ENCODE data around the gene FER1L5.
"Not testable (repeated sequence)": the region's sequence is repeated elsewhere in the genome, so short reads cannot be mapped to it uniquely, and the experiment has no call there.

The FER1L5 gene

DNA sequence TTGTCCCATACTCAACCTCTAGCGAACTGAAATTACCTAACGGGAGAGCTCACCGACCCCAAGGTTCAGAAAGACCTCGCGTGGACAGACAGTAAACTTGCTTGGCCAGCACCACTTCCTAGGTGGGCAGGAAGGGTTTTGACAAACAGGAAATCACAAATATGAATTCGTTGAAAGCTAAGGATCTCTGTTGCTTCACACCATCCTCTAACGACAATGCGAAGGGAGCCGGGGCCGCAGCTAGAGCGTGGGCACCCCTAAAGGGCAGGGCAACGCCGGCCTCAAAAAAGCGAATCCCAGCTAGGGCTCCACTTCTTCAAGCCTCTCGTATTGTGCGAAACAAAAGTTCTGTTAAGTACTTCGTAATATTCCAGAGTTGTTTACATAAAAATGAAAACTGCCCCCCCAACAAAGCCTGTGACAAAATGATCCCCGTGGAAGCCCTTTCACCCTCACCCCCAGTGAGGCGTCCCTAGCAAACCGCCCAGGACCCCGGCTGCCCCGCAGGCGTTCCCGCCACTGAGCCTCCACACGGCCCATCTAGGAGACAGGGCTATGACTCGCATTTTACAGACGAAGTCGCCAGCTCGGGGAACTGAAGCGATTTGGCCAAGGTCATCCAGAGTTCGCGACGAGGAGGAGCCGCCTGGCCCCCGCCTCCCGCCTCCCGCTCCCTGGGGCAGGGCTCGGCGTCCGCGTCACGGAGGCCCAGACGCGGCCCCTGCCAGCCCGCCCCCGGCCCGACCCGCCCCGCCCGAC lies 5.0 kb upstream of the FER1L5 start:
- DNase-seq = peak; percentile 70

DNA sequence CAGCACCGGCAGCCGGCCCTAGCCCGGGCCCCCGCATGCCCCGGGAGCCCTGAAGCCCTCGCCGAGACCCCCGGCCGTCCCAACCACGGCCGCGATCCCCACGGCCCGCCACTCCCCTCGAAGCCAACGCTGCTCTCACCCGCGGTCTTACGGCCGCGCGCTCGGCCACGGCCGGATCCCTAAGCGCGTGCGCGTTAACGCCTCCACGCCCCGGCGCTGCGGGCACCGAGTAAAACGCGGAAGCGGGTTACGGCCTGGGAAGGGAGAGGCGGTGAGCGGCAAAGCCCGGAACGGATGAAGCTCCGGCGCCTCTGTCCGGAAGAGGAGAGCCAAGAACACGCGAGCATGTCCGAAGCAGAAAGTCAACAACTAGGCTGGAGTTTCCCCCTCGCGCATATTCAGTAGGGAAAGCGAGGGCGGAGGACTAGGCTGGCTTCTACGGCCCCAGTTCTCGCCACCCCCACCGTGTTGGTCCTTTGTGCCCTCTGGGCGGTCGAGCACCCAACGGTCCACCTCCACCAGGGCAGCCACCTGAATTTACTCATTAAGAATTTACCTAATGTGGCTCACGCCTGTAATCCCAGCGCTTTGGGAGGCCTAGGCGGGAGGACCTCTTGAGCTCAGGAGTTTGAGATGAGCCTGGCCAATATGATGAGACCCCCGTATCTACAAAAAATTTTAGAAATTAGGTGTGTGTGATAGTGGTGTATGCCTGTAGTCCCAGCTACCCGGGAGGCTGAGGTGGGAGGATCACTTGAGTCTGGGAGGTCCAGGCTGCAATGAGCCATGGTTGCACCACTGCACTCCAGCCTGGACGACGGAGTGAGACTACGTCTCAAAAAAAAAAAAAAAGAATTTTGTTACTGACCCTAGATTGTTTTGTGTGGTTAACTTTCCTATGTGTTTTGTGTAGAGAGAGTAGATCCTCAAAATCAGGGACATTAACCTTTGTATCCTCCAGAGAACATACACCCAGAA lies 4.1 kb upstream of the FER1L5 start, which contains the start of gene KANSL3:
Gene KANSL3 (minus strand): TSS at position 169 of the 978 bp plus-strand sequence. CDS start 1,177 bp downstream, outside the sequence.
- peak; percentile 88 for DNase-seq

DNA sequence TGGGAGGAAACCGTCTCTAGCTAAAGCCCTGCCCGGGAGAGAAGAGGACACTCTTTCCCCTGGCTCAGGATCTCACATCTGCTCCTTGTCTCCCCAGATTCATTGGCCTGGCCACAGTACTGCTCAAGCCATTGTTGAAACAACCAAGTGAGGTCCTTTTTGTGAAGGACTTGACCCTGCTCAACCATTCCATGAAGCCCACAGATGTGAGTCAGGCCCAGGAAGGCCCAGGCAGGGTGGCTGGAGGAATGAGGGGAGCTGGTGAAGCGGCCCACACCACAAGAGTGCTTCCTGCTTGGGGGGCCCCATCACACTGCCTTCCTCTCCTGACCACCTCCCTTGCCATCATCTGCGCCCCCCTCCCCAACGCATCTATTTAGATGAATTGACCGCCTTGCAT lies 5.1 kb downstream of the FER1L5 start:
- DNase-seq = no peak

DNA sequence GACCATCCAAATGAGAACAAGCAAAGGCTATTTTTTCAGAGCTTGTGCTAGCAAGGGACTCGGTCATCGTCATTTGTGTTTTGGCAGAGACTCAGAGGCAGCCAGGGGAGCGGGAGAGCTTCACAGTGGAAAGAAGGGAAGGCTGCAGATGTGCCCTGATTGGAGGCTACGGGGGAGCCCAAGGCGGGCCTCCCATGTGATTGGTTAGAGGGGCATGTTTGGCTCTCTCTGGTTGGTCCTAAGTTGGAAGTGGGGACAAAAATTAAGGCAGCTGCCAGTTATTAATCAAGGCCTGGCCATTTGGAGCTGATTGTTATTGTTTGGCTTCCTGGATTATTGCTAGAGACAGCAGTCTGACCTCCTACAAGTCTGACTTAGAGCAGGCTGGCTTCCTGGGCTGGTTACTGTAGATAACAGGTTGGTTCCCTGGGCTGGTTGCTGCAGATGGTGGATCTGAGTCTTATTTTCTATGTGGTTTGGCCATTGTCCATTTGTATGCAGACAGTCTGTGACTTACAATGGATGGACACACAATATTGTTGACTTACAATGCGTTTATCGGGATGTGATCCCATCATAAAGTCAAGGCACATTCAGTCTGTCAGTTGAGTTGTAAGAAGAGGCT lies 5.9 kb downstream of the FER1L5 start:
- no peak for DNase-seq

DNA sequence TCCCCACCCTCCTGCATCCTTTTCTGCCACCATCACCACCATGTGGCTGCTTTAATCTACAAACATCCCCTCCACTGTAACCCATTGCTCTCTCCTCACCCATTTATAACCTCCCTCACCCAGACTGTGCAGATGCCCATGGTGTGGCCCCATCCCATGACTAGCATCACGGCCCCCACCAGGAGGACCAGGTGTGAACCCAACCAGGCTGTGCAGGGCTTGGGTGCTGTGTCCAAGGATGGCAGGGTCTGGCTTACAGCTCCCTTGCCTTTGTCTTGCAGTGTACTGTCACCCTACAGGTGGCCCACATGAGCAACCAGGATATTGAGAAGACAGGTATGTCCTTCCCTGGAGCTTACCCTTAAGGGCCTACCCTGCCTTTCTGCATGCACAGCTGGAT lies 6.8 kb downstream of the FER1L5 start:
- DNase-seq = no peak

DNA sequence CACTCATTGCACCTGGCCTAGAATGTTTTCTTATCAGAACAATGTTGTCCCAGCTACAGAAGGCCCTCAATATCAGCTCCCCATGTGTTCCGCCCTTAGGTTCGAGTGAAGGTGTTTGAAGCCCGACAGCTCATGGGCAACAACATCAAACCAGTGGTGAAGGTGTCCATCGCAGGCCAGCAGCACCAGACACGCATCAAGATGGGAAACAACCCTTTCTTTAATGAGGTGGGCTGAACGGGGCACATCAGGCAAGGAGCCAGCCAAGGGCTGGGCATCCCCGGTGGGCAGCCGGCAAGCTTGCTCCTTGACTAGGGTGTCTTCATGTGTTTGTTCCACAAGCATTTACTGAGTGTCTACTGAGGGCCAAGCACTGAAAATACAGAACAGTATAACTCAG lies 9.2 kb downstream of the FER1L5 start:
- no peak for DNase-seq

DNA sequence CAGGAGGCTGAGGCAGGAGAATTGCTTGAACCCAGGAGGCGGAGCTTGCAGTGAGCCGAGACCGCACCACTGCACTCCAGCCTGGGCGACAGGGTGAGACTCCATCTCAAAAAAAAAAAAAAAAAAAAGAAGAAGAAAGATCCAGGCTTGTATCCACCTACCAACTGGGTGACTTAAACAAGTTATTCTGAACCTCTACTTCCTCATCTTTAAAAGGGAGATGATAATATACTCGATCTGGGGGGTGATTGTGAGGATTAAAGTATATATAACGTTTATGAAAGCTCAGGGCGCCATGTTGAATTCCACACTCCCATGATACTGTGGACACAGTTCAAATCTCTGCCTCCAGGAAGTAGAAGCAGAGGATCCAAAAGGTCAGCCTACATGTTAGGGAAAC lies 12.2 kb downstream of the FER1L5 start:
- not testable (repeated sequence) for DNase-seq

DNA sequence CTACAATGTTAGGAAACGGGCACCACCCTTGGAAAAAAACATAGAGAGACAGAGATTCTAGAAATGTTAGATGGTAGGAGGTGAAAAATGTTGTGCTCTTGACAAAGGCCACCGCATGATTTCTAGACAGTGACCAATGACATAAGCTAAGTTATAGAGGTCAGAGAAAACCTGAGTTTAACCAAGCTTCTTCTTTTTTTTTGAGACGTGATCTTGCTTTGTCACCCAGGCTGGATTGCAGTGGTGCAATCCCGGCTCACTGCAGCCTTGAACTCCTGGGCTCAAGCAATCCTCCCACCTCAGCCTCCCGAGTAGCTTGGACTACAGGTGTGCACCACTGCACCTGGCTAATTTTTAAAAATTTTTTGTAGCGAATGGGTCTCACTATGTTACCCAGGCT lies 13.0 kb downstream of the FER1L5 start:
- no peak for DNase-seq

DNA sequence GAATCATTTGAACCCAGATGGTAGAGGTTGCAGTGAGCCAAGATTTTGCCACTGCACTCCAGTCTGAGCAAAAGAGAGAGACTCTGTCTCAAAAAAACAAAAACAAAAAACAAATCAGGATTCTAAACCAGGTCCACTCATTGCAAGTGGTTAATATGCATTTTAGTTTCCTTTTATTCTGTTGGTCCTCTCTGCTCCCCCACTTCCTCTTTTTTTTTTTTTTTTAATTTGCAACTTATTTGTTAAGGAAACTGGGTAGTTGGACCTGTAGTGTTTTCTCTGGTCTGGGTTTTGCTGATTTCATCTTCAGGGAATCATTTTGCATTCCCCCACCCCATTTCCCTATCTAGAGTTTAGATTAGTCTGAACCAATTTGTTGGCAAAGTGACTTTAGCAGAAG lies 14.0 kb downstream of the FER1L5 start:
- no peak for DNase-seq

DNA sequence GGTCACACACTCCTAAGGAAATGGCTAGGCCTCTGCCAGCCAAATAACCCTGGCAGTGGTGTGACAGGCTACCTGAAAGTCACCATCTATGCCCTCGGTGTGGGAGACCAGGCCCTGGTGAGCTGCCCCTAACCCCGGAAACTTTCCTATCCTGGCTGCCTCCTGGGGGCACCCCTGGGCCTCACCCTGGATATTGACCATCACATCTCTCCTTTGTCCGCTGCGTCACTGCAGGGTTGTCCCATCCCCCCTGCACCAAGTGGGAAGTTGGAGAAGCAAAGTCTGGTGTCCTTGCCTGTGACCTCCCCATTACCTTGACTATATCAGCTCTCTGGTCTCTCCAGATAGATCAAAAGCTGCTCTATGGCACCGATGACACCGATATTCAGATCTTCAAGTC lies 18.8 kb downstream of the FER1L5 start:
- no peak for DNase-seq

DNA sequence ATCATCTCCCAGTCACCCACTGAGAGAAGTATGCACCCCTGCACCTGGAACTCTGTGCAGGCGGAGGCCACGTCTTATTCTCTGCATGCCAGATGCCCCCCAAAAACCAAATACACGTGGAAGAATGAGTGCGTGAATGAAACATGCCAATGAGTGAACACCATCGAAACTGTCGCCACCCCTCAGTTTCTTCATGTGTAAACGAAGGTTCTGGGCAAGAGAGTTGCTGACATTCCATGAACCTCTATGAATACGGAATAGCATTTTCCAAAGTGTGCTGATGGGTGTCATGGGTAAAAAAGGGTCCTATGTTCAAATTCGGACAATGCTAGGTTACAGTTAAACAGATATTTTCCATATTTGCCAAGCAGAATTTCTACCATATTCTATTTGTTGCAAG lies 19.8 kb downstream of the FER1L5 start:
- DNase-seq = no peak

DNA sequence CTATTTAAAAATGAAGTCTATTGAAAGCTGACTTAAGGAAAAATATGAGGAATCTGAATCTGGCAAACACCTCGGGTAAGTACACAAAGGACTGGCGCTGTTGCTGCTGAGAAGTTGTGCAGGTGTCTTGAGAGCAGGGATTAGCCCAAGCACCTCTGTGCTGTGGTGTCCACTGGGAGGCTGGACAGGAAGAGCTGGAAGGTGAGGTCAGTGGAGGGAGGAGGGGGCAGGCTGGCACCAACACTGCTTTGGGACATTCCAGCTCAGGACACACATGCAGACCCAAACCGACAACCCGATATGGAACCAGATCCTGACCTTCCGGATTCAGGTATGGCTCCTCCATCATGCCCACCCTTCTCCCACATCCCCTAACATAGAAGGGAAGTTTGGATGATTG lies 20.6 kb downstream of the FER1L5 start:
- no peak for DNase-seq

DNA sequence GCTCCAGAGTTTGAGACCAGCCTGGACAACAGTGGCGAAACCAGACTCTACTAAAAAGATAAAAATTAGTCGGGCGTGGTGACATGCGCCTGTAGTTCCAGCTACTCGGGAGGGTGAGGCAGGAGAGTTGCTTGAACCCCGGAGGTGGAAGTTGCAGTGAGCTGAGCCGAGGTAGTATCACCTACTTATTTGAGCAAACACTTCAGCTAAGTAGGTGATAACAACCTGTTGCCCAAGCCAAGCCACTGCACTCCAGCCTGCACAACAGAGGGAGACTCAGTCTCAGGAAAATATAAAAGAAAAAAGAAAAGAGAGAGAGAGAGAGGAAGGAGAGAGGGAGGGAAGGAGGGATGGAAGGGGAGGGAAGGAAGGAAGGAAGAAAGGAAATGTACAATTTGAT lies 21.3 kb downstream of the FER1L5 start:
- no peak for DNase-seq

DNA sequence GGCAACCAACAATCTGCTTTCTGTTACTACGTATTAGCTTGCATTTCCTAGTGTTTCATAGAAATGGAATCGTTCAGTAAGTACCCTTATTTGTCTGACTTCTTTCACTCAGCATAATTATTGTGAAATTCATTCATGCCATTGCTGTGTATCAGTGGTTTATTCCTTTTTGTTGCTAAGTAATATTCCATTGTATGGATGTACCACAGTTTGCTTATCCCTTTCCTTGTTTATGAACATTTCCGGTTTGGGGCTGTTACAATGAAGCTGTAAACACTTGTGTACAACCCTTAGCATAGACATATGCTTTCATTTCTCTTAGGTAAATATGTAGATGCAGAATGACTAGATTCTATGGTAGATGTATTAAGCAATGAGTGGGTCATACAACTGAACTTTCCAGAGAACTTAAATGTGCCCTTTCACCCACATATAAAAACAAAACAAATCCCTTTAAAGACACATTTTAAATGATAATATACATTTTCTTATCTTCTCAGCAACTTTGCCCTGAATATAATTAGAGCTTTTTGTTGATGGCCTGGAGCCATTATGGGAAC lies 21.9 kb downstream of the FER1L5 start:
- DNase-seq = no peak

DNA sequence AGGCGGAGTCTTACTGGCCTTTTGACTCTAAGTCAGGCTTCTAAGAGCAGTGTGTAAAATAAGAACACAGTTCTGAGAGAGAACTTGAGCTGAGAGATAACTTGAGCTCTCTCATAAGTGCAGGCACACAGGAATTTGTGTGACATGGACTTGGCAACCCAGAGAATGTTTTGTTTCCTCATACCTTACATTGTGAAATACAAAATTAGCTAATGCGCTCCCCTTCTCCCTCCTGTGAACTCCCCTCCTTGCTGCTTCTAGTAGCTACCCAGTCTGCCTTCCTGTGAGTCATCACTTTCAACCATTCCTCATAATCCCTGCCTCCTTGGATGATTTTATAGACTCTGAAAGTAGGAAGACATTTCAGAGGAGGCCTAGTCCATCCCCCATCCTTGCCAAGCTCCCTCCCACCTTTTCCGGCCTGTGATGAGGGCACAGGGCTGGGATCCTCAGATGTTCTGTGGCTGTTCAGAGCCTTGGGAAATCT lies 22.6 kb downstream of the FER1L5 start:
- no peak for DNase-seq

DNA sequence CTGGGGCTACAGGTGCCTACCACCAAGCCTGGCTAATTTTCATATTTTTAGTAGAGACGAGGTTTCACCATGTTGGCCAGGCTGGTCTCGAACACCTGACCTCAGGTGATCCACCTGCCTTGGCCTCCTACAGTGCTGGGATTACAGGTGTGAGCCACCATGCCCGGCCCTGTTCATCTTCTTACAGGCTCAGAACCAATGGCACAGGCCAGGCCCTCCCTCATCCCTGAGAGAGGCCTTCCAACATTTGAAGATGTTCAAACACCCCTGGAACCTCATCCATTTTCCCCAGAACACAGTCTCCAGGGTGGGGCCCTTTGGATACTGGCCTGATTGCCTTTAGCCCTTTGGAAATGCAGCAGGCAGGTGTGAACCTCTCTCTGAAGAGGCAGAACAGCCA lies 23.2 kb downstream of the FER1L5 start:
- not testable (repeated sequence) for DNase-seq

DNA sequence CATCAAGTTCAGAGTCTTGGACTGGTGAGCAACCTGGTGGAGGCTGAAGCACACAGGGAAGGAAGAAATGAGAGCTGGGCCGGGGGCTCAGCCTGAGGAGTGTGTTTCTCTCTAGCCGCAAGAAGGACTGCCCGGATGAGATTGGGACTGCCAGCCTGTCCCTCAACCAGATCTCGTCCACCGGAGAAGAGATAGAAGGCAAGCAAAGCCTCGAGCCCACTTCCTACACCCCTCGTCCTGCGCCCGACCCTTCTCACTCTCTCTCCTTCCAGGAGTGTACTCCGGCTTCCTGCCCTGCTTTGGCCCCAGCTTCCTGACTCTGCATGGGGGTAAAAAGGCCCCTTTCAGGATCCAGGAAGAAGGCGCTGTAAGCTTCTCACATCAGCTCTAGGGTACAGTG lies 26.2 kb downstream of the FER1L5 start:
- no peak for DNase-seq

DNA sequence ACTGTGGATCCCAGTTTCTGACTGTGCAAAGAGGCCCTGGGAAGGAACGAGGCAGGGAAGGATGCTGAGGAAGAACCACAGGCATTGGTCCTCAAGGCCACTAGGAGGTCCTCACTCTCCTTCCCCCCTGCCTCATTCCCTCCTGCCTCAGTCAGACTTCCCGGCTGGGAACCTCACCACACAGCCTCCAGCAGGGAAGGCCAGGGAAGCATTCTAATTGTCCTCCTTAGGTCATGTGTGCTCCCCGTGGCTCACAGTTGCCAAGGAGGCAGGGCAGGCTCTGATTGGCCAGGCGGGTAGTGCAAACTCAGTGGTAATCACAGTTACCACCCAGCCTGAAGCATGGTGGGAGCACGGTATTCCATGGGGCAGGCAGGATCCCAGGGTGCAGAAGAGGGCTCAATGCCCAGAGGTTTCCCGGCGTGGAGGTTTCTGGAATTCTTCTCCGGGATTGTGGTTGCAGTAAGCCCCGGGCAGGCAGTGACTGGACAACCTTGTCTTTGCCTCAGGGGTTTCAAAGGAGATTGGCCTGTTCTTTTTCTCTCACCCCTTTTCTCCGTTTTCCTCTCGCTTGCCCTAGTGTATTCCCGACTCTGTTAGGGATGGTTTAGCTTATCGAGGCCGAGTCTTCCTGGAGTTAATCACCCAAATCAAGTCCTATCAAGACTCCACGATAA lies 27.1 kb downstream of the FER1L5 start:
- DNase-seq = no peak

DNA sequence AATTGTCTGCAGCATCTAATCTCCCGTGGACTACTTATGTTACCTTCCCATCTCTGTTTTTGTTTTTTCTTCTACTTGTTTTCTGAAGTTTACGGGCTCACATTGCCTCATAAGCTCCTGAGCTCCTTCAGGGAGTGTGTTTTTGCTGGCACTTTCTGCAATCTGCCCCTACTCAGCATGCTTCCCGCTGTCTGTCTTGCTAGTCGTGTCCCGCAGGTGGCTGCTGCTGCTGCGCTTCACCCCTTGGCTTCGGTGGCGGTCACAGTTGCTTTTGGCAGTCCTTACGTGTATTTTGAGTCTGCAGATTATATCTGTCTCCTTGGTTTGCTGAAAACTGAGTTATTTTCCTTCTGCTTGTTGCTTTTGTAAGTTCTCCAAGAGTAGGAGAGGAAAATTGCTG lies 37.3 kb downstream of the FER1L5 start:
- peak; percentile 37 for DNase-seq

DNA sequence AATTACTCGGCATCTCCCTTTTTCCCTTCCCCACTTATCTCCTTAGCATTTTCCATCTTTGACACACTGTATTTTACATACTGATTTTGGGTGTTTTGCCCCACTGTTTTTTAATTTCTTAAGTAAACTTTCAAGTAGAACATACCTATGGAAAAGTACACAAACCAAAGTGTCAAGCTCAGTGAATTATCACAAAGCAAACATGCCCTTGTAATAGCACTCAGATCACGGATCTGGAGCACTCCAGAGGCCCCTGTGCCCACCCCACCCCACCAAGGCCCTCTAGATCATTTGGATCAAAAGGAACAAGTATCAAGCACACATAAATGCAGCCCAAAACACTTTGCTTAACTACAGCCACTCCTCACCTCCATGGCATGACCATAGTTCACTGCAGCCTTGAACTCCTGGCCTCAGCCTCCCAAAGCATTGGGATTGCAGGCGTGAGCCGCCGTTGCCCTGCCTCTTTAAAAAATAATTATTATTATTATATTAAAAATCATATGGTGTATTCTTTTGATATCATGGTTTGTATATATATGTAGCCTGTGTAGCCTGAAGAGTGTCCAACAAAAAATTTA lies 38.1 kb downstream of the FER1L5 start:
- DNase-seq = no peak

DNA sequence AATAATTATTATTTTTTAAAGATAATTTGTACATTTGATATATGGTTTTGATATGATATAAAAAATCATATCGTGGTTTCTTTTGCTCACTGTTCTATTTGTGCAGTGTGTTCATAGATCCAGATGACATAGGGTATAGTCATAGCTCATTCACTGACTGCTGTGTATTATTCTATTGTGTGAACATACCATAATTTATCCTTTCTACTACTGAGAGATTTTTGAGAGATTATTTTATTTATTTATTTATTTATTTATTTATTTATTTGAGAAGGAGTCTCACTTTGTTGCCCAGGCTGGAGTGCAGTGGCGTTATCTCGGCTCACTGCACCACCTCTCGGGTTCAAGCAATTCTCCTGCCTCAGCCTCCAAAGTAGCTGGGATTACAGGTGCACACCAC lies 39.0 kb downstream of the FER1L5 start:
- no peak for DNase-seq

DNA sequence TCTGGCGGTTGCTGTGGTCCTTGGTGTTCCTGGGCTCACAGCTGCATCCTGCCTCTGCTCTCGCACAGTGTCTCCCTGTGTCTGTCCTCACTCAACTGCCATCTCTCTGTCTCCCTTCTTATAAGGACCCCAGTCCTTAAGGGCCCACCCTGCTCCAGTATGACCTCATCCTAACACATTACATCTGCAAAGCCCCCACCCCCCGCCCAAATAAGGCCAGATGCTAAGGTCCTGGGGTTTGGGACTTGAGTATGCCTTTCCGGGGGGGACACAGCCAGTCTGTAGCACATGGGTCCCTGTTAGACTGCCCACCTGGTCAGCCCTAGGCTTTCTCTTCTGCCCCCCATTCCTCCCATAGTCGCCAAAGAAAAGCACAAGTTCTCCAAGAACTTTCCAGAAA lies 40.7 kb downstream of the FER1L5 start:
- no peak for DNase-seq
